ENCODE measurements around the gene GTPBP3. TPM values are rescaled to one million over a fixed set of nuclear protein-coding genes. Genes with fewer than 3 reads are reported as not detected.

The GTPBP3 gene
- total and polyA plus RNA-seq, 2 of the 8 experiments (the other 6 are each of a cell fraction or from before 2014, with no cell fraction given) = 30.4 to 56.0 TPM

DNA sequence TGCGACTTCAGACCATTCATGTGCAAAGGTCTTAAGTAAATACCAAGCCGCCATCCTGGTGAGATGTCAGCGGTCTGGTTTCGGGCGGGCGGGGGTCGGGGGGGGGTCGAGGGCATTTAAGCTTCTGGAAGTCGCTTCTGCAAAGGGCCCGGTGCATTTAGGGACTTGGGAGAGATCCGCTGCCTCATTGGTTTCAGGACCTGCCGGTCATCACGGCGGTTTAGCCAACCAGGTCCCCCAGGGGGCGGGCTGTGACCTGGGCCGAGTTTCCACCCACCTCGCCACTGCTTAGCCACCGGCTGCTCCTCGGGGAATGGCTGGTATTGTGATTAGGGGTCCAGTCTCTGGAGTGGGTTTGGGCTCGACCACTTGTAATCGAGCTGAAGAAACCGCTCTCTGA is 47.9 kb upstream of the GTPBP3 start (continued):
- TF ChIP-seq RNF2 (IDR thresholded peaks at IDR 0.05; ENCODE audit: borderline replicate concordance, low read depth, low read length, missing control alignments, poor library complexity, severe bottlenecking) (no peak), SP2 (IDR thresholded peaks at IDR 0.05; ENCODE audit: low read length) (peak; percentile 64), CBX5 (IDR thresholded peaks at IDR 0.05; ENCODE audit: low read depth, low read length) (no peak), HDAC2 (IDR thresholded peaks at IDR 0.05; ENCODE audit: borderline replicate concordance in 1 of 2, low read depth in 2 of 2, low read length in 2 of 2) (no peak), EZH2 (IDR thresholded peaks at IDR 0.05; ENCODE audit: low read depth, low read length, severe bottlenecking) (no peak)
- TF ChIP-seq, protein P1, sequence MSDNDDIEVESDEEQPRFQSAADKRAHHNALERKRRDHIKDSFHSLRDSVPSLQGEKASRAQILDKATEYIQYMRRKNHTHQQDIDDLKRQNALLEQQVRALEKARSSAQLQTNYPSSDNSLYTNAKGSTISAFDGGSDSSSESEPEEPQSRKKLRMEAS (IDR thresholded peaks at IDR 0.05) = no peak
- TF ChIP-seq, protein P2, sequence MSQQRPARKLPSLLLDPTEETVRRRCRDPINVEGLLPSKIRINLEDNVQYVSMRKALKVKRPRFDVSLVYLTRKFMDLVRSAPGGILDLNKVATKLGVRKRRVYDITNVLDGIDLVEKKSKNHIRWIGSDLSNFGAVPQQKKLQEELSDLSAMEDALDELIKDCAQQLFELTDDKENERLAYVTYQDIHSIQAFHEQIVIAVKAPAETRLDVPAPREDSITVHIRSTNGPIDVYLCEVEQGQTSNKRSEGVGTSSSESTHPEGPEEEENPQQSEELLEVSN (IDR thresholded peaks at IDR 0.05) = no peak
- TF ChIP-seq, protein P3, sequence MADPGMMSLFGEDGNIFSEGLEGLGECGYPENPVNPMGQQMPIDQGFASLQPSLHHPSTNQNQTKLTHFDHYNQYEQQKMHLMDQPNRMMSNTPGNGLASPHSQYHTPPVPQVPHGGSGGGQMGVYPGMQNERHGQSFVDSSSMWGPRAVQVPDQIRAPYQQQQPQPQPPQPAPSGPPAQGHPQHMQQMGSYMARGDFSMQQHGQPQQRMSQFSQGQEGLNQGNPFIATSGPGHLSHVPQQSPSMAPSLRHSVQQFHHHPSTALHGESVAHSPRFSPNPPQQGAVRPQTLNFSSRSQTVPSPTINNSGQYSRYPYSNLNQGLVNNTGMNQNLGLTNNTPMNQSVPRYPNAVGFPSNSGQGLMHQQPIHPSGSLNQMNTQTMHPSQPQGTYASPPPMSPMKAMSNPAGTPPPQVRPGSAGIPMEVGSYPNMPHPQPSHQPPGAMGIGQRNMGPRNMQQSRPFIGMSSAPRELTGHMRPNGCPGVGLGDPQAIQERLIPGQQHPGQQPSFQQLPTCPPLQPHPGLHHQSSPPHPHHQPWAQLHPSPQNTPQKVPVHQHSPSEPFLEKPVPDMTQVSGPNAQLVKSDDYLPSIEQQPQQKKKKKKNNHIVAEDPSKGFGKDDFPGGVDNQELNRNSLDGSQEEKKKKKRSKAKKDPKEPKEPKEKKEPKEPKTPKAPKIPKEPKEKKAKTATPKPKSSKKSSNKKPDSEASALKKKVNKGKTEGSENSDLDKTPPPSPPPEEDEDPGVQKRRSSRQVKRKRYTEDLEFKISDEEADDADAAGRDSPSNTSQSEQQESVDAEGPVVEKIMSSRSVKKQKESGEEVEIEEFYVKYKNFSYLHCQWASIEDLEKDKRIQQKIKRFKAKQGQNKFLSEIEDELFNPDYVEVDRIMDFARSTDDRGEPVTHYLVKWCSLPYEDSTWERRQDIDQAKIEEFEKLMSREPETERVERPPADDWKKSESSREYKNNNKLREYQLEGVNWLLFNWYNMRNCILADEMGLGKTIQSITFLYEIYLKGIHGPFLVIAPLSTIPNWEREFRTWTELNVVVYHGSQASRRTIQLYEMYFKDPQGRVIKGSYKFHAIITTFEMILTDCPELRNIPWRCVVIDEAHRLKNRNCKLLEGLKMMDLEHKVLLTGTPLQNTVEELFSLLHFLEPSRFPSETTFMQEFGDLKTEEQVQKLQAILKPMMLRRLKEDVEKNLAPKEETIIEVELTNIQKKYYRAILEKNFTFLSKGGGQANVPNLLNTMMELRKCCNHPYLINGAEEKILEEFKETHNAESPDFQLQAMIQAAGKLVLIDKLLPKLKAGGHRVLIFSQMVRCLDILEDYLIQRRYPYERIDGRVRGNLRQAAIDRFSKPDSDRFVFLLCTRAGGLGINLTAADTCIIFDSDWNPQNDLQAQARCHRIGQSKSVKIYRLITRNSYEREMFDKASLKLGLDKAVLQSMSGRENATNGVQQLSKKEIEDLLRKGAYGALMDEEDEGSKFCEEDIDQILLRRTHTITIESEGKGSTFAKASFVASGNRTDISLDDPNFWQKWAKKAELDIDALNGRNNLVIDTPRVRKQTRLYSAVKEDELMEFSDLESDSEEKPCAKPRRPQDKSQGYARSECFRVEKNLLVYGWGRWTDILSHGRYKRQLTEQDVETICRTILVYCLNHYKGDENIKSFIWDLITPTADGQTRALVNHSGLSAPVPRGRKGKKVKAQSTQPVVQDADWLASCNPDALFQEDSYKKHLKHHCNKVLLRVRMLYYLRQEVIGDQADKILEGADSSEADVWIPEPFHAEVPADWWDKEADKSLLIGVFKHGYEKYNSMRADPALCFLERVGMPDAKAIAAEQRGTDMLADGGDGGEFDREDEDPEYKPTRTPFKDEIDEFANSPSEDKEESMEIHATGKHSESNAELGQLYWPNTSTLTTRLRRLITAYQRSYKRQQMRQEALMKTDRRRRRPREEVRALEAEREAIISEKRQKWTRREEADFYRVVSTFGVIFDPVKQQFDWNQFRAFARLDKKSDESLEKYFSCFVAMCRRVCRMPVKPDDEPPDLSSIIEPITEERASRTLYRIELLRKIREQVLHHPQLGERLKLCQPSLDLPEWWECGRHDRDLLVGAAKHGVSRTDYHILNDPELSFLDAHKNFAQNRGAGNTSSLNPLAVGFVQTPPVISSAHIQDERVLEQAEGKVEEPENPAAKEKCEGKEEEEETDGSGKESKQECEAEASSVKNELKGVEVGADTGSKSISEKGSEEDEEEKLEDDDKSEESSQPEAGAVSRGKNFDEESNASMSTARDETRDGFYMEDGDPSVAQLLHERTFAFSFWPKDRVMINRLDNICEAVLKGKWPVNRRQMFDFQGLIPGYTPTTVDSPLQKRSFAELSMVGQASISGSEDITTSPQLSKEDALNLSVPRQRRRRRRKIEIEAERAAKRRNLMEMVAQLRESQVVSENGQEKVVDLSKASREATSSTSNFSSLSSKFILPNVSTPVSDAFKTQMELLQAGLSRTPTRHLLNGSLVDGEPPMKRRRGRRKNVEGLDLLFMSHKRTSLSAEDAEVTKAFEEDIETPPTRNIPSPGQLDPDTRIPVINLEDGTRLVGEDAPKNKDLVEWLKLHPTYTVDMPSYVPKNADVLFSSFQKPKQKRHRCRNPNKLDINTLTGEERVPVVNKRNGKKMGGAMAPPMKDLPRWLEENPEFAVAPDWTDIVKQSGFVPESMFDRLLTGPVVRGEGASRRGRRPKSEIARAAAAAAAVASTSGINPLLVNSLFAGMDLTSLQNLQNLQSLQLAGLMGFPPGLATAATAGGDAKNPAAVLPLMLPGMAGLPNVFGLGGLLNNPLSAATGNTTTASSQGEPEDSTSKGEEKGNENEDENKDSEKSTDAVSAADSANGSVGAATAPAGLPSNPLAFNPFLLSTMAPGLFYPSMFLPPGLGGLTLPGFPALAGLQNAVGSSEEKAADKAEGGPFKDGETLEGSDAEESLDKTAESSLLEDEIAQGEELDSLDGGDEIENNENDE (IDR thresholded peaks at IDR 0.05; ENCODE audit: insufficient replicate concordance, low read length) = no peak
